H1 (cell line): ENCODE data around the gene ATG2B.

ENCODE experiments used
- CBX8 ChIP-seq: fragments of 300-800, 300-1000 bp; sonication (generic); IDR thresholded peaks from 2 replicates; pipeline ENCODE4 v1.7.1; 2016; ENCODE audit warnings: low read depth, low read length, borderline replicate concordance
- CTCF ChIP-seq, 3 experiments: IDR thresholded peaks; 1 replicate in 2 of 3; 2 replicates in 1 of 3; pipeline versions ENCODE4 v1.5.1 to v1.6.1; 2011; ENCODE audit warnings: low read length in 3 of 3, mild to moderate bottlenecking in 3 of 3, inconsistent platforms in 2 of 3, low read depth in 1 of 3, moderate library complexity in 1 of 3; ENCODE audit not compliant: insufficient read depth in 1 of 3; ENCODE audit errors: control extremely low read depth in 1 of 3
- E2F6 ChIP-seq: IDR thresholded peaks from 2 replicates; pipeline ENCODE4 v1.6.1; 2012; ENCODE audit warnings: inconsistent platforms
- EP300 ChIP-seq, 2 experiments: IDR thresholded peaks; 1 replicate in 1 of 2; 2 replicates in 1 of 2; pipeline ENCODE4 v1.6.1; 2011 to 2012; ENCODE audit warnings: low read depth in 2 of 2, low read length in 2 of 2, mild to moderate bottlenecking in 2 of 2, borderline replicate concordance in 1 of 2, inconsistent platforms in 1 of 2, moderate library complexity in 1 of 2
- KDM5A ChIP-seq: fragments of 200-600 bp; IDR thresholded peaks from 2 replicates; pipeline ENCODE4 v1.7.1; 2012; ENCODE audit warnings: mild to moderate bottlenecking, low read length, inconsistent platforms, mixed read lengths
- POLR2A ChIP-seq, 2 experiments: IDR thresholded peaks; 1 replicate in 1 of 2; 2 replicates in 1 of 2; pipeline ENCODE4 v1.6.1; 2011; ENCODE audit warnings: low read depth in 2 of 2, low read length in 2 of 2, mild to moderate bottlenecking in 2 of 2; ENCODE audit errors: control extremely low read depth in 1 of 2
- TEAD4 ChIP-seq: IDR thresholded peaks from 2 replicates; pipeline ENCODE4 v1.6.1; 2012; ENCODE audit warnings: low read depth, low read length, inconsistent platforms, mixed read lengths
- YY1 ChIP-seq: IDR thresholded peaks from 2 replicates; pipeline ENCODE4 v1.6.1; 2011; ENCODE audit warnings: low read depth, mild to moderate bottlenecking, low read length
- ZNF274 ChIP-seq: IDR thresholded peaks from 2 replicates; pipeline ENCODE4 v1.7.0; 2012; ENCODE audit warnings: low read length, borderline replicate concordance; ENCODE audit errors: extremely low read depth

- TF ChIP-seq E2F6, result 0 out of 2 replicates have a peak, but pooled peaks have one; percentile 24
- TF ChIP-seq ZNF274, result no peak
- TF ChIP-seq EP300 (IDR thresholded peaks at IDR 0.05; ENCODE audit: borderline replicate concordance in 1 of 2, low read depth in 2 of 2, low read length in 2 of 2), result no peak
- TF ChIP-seq CBX8, result no peak
- TF ChIP-seq POLR2A (IDR thresholded peaks at IDR 0.05; ENCODE audit: control extremely low read depth in 1 of 2, low read depth in 2 of 2, low read length in 2 of 2), result no peak
- no peak for TF ChIP-seq TEAD4
- no peak for TF ChIP-seq KDM5A
- no peak for TF ChIP-seq YY1
- TF ChIP-seq CTCF (IDR thresholded peaks at IDR 0.05; ENCODE audit: control extremely low read depth in 1 of 3, insufficient read depth in 1 of 3, low read depth in 1 of 3, low read length in 3 of 3), result no peak
These were observed 110.7 kb downstream of the ATG2B start for GRCh38 chr14:96252323-96252998.
